GM08714 (cell line): ENCODE results near the gene ADAMTS6.
"Not testable (repeated sequence)": the region's sequence is repeated elsewhere in the genome, so short reads cannot be mapped to it uniquely, and the experiment has no call there.

Experiments used
- H3K4me3 ChIP-seq: fragments of 200-500 bp; sonication (Bioruptor generic); 2 replicates; pipeline ENCODE4 v1.5.1; 2014; ENCODE audit warnings: mild to moderate bottlenecking, low read length, inconsistent platforms
- ZNF274 ChIP-seq: IDR thresholded peaks from 2 replicates; pipeline ENCODE4 v1.6.1; 2012; ENCODE audit warnings: mild to moderate bottlenecking, low read depth, low read length

ADAMTS6 gene

DNA sequence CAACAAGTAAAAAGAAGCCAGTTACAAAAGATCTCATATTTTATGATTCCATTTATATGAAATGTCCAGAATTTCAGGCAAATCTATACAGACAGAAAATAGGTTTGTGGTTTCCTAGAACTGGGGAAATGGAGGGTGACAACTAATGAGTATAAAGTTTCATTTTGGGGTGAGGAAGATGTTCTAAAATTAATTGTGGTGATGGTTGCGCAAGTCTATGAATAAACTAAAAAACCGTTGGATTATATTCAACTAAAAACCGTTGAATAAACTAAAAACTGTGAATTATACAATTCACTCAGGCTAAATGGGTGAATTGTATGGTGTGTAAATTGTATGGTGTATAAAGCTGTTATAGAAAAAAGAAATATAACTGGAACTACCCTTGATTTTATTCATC, 47.6 kb downstream of the ADAMTS6 start:
- TF ChIP-seq ZNF274 = no peak
- no peak overlapping the region for H3K4me3 ChIP-seq

DNA sequence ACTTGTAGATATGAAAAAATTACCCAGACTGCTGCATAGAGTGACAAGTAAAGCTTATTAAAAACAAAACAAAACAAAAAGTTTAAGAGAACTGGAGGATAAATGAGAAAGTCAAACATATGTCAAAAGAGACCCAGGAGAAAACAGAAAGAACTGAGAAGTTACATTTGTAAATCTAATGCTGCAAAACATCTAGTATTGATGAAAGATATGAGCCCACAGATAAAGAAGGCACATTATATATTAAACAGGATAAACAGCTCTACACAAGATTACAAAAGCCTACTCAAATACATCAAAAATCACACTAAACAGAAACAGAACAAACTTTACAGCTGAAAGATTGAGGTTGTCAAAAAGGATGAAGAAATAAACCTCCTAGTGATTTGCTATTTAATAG, 55.1 kb downstream of the ADAMTS6 start:
- TF ChIP-seq ZNF274 = no peak
- no peak overlapping the region for H3K4me3 ChIP-seq

DNA sequence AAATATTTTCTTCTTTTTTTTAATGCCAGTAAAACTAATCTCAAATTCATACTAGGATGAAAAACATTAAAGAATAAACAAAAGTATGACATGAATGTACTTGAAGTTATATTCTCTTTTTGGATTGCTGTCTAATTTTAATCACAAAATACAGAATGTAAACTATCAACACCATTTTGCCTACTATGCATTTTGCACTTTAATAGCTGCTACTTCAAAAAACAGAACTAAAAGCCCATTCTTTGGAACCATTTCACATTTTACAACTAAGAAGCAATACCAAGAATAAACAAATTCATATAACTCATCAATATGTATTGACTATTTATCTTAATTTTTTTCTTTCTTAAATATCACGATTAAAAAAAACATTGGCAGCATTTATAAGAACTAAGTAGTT, 58.1 kb downstream of the ADAMTS6 start:
- H3K4me3 ChIP-seq = no peak overlapping the region
- no peak for TF ChIP-seq ZNF274

DNA sequence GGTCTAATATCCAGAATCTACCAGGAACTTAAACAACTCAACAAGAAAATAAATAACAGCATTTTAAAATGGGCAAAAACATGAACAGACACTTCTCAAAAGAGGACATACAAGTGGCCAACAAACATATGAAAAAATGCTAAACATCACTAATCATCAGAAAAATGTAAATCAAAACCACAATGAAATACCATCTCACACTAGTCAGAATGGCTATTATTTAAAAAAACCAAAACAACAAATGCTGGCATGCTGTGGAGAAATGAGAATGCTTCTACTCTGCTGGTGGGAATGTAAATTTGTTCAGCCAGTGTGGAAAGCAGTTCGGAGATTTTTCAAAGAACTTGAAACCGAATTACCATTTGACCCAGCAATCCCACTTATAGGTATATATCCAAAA, 63.1 kb downstream of the ADAMTS6 start:
- no peak overlapping the region for H3K4me3 ChIP-seq
- no peak for TF ChIP-seq ZNF274

DNA sequence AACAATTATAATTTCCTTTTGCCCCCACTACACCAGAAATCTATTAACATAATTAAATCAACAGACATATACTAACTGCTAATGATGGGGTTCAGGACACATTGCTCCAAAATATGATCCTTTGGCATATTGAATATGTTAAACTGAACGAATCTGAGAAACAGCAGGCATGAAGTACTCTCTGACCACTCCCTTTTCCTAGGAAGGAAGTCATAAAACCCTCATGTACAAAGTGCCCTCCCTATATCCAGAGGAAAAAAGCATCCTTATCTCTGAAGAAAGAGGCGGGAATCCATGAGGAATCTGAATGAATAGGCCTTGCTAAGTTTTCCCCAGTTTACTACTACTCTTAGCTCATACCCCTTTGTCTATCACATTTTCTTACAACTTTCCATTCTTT, 67.9 kb downstream of the ADAMTS6 start:
- no peak overlapping the region for H3K4me3 ChIP-seq
- no peak for TF ChIP-seq ZNF274

DNA sequence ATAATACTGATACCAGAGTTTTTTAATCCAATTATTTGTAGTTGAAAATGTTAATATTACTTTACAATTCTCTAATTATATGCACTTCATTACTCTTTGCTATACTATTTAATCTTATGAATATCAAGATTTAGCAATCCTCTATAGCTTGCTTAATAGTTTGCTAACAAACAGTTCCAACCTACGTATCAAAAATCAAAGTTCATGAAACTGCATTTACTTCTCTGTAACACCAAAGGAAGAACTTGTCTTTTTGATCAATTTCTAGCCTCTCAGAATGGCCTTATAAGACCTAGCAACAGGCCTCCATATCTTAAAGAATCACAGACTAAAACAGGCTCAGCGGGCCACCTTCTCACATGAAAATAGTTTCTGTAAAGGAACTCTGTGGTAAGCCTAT, 68.9 kb downstream of the ADAMTS6 start:
- TF ChIP-seq ZNF274 = no peak
- no peak overlapping the region for H3K4me3 ChIP-seq

DNA sequence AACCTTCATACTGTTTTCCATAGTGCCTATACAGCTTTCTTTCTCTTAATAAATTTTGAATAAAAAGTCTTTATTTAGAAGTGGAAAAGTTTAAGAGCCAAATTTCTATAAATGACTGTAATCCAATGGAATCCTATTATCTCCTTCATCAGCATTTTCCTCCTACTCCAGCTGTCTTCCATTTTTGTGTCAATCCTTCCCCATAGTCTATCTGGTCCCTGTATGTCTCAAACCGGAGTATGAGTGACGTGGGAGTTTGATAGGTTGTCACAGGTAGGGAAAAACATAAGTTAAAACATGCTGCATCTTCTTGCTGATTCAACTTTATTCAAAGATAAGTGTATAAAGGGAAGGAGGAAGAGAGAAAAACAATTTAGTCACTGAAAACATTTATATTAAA, 70.4 kb downstream of the ADAMTS6 start:
- no peak overlapping the region for H3K4me3 ChIP-seq
- TF ChIP-seq ZNF274 = no peak

DNA sequence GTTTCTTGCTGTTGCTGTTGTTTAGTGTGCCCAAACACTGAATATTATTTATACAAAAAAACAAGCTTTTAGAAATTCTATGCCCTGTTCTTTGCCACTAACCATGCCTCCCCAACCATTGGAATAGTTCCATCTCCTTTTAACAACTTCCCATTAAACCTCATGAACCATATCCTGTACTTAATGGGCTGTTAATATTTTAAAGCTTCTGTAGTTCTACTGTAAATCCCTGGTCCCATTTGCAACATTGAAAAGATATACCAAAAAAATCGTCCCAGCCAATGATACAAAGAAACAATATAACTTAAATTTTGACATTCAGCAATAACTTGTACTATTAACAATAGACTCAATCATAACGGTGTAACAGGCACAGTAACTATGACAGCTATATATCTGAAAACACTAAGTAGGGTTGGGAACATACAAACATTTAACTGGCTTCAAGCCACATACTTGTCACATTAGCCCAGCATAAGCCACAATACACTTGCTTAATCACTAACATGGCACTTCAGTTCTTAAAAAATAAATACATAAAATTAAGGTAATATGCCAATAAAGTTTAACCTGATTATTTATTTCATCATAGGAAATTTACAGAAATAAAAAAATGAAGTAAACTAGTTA, 86.1 kb downstream of the ADAMTS6 start:
- no peak overlapping the region for H3K4me3 ChIP-seq
- no peak for TF ChIP-seq ZNF274

DNA sequence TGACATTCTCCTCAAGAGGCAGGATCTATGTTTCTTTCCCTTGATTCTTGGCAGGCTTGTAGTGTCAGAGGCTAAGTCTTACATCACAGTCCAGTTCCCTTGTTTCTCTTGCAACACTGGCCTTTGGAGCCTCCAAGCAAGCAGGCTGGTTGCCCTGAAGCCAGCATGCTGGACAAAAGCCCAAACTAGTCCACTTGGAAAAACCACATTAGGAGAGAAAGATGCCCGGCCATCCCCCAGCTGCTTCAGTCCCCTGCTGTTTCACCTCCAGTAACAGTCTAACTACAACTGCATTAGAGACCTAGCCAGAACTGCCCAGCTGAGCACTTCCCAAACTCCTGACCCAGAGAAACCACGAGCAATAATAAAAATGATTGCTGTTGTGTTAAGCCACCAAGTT, 87.6 kb downstream of the ADAMTS6 start:
- TF ChIP-seq ZNF274 = no peak

DNA sequence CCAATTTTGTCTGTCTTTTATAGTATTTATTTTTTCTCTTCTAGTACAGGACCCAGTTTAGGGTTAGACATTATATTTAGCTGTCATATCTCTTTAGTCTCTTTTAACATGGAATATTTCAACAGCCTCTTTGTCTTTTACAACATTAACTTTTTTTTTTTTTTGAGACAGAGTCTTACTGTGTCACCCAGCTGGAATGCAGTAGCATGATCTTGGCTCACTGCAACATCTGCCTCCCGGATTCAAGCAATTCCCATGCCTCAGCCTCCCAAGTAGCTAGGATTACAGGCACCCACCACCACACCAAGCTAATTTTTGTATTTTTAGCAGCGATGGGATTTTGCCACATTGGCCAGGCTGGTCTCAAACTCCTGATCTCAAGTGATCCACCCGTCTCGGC, 90.1 kb downstream of the ADAMTS6 start:
- no peak for TF ChIP-seq ZNF274
- H3K4me3 ChIP-seq = no peak overlapping the region

More for the DNA sequence above, 87.6 kb downstream of the ADAMTS6 start:
- H3K4me3 ChIP-seq = no peak overlapping the region

DNA sequence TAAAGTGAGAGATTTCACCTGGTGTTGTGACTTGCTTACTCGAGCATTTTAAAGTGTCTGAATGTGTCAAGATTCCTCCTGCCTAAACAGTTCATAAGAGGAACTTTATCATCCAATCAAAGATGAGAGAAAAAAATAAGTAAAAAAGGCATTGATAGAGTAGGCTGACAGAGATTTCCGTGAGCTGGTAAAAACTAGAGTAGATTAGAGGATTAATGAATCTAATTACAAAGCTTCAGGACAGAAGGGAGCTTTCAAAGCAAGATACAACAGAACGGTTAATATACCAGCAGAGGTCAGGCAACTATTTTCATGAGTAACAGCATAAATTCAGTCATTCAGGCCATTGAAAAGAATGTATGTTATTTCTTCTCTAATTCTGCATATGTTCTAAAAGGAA, 91.5 kb downstream of the ADAMTS6 start:
- H3K4me3 ChIP-seq = no peak overlapping the region
- TF ChIP-seq ZNF274 = no peak

DNA sequence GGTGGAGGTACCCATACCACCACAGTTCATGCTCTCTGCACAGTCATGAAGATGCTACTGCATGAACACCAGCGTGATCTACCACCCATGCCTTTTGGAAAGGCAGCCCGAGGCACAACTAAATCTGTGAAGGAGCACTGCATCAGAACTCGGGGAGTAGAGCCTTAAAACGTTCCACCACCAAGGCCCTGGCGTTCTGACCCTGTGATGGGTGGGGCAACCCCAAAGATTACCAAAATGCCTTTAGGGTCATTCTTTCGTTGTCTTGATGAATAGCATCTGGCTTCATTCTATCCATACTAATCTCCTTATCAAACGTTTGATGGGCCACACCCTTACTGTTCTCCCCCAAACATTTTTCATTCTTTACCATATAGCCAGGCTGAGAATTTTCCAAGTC, 97.9 kb downstream of the ADAMTS6 start:
- TF ChIP-seq ZNF274 = no peak
- no peak overlapping the region for H3K4me3 ChIP-seq

DNA sequence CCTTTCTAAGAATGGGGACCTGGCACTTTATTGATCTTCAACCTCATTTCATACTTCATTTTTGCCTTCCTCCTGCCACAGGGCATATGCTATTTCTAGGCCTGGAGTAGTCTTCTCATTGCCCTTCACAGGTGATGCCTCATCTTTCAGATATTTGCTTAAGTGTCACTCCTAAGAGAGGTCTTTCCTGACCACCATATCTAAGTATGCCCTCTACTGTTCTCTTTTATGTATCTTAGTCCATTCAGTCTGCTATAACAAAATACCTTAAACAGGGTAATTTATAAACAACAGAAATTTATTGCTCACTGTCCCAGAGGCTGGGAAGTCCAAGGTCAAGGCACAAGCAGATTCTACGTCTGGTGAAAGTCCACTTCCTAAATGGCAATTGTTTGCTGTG, 99.1 kb downstream of the ADAMTS6 start:
- no peak overlapping the region for H3K4me3 ChIP-seq
- no peak for TF ChIP-seq ZNF274

DNA sequence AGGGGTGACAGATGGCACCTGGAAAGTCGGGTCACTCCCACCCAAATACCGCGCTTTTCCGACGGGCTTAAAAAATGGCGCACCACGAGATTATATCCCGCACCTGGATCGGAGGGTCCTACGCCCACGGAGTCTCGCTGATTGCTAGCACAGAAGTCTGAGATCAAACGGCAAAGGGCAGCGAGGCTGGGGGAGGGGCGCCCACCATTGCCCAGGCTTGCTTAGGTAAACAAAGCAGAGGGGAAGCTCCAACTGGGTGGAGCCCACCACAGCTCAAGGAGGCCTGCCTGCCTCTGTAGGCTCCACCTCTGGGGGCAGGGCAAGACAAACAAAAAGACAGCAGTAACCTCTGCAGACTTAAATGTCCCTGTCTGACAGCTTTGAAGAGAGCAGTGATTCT, 111.2 kb downstream of the ADAMTS6 start:
- not testable (repeated sequence) for H3K4me3 ChIP-seq

DNA sequence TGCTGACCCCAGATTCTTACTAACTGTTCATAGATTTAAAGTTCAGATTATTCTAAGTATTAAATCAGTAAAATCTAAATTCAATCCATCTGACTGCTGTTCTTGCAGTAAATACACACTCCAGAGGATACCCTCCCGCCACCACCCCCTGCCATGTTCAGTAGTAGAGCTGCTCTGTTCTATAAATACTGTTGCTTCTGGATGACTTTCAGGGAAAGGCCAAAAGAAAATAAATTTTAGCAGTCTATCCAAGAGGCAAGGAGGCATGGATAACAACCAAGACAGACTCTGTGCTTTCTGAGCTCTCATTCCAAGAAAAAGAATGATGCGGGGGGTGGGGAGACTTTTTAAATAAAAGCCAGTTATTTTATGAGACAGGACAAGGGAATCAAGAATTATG, 115.1 kb downstream of the ADAMTS6 start:
- no peak for TF ChIP-seq ZNF274
- H3K4me3 ChIP-seq = no peak overlapping the region

DNA sequence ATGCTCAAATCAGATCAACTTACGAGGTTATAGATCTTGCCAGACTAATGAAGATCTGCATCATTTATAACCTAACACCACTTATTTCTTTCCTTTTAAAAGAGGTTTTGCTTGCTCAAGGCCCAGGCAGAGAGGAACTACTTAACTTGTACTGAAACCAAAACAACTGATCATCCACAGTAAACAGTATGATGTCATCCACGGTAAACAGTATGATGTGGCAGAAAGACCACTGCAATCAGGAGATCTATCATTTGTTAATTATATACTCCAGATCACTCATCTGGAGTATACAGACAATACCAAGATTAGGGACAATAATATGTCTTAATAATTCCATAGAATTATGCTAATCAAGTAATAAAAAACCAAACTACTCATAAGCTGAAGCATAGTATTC, 116.8 kb downstream of the ADAMTS6 start:
- no peak for TF ChIP-seq ZNF274
- H3K4me3 ChIP-seq = no peak overlapping the region
